ENCODE measurements around the gene TXNL1.
"Not testable (repeated sequence)": the region's sequence is repeated elsewhere in the genome, so short reads cannot be mapped to it uniquely, and the experiment has no call there.

The TXNL1 gene

GRCh38 chr18:56660655-56661054 is 22.3 kb upstream of the TXNL1 start:
- peaks cover 2 to 13% of the 10 kb centered on the region in 2 experiments for H3K4me1 ChIP-seq (ENCODE audit: control insufficient read depth in 1 of 2, insufficient read depth in 1 of 2, low read depth in 1 of 2, low read length in 1 of 2)
- no peaks in the 10 kb centered on the region for H3K36me3 ChIP-seq
- H3K27me3 ChIP-seq, result no peaks in the 10 kb centered on the region
- H3K9me3 ChIP-seq, result no peaks in the 10 kb centered on the region
- H3K27ac ChIP-seq, result no peak overlapping the region
- H3K4me3 ChIP-seq (ENCODE audit: low read depth in 1 of 2, low read length in 1 of 2), result no peak overlapping the region
- TF ChIP-seq CTCF (IDR thresholded peaks at IDR 0.05), result no peak

GRCh38 chr18:56659111-56659510 is 20.7 kb upstream of the TXNL1 start:
- H3K27me3 ChIP-seq, result no peaks in the 10 kb centered on the region
- TF ChIP-seq CTCF (IDR thresholded peaks at IDR 0.05), result no peak

GRCh38 chr18:56658261-56658660 is 19.9 kb upstream of the TXNL1 start:
- no peak overlapping the region for H3K27ac ChIP-seq
- TF ChIP-seq CTCF (IDR thresholded peaks at IDR 0.05), result no peak
- H3K4me1 ChIP-seq (ENCODE audit: control insufficient read depth in 1 of 2, insufficient read depth in 1 of 2, low read depth in 1 of 2, low read length in 1 of 2), result peaks cover 20 to 36% of the 10 kb centered on the region in 2 experiments
- H3K4me3 ChIP-seq (ENCODE audit: low read depth in 1 of 2, low read length in 1 of 2), result no peak overlapping the region
- no peaks in the 10 kb centered on the region for H3K9me3 ChIP-seq
- H3K36me3 ChIP-seq, result no peaks in the 10 kb centered on the region
- no peaks in the 10 kb centered on the region for H3K27me3 ChIP-seq

More at GRCh38 chr18:56659111-56659510, 20.7 kb upstream of the TXNL1 start:
- H3K27ac ChIP-seq, result no peak overlapping the region
- H3K4me3 ChIP-seq (ENCODE audit: low read depth in 1 of 2, low read length in 1 of 2), result no peak overlapping the region
- no peaks in the 10 kb centered on the region for H3K36me3 ChIP-seq
- no peaks in the 10 kb centered on the region for H3K9me3 ChIP-seq
- peaks cover 13 to 27% of the 10 kb centered on the region in 2 experiments for H3K4me1 ChIP-seq (ENCODE audit: control insufficient read depth in 1 of 2, insufficient read depth in 1 of 2, low read depth in 1 of 2, low read length in 1 of 2)

DNA sequence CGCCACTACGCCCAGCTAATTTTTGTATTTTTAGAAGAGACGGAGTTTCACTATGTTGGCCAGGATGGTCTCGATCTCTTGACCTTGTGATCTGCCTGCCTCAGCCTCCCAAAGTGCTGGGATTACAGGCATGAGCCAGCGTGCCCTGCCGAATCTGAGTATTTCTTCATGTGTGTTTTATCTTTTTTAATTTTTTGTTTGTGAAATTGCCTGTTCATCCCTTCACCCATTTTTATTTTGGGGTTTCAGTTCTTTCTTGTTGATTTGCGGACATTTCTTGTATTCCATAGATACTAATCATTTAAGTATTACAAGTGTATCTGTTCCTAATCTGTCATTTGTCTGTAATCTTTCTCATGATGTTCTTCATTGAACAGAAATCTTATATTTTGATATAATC is 15.9 kb upstream of the TXNL1 start:
- Histone ChIP-seq H3K27ac (peak overlapping the region; percentile 95), H3K4me1 (ENCODE audit: control insufficient read depth in 1 of 2, insufficient read depth in 1 of 2, low read depth in 1 of 2, low read length in 1 of 2) (peaks cover 45 to 53% of the 10 kb centered on the region in 2 experiments)
- not testable (repeated sequence) for H3K9me3 ChIP-seq; H3K27me3 ChIP-seq; H3K4me3 ChIP-seq (ENCODE audit: low read depth in 1 of 2, low read length in 1 of 2); H3K36me3 ChIP-seq

DNA sequence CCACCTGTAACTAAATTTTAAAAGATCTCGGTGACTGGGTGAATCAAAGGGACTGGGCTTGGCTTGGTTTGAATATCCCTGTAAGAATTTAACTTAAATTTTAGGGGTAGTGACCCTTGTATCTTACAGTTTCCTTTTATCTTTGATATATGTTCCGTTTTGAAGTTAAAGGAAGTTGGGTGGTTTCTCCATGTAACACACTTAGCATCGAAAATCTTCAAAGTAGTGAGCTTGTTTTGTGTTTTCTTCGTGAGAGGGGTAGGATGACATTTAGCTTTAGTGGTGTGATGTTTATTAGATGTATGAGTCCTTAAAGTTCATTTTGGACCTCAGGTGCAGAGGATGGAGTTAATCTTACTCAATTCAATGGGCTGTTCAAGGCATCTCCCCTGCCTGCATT is 14.4 kb upstream of the TXNL1 start:
- TF ChIP-seq CTCF (IDR thresholded peaks at IDR 0.05), result no peak
- no peaks in the 10 kb centered on the region for H3K9me3 ChIP-seq
- H3K27ac ChIP-seq, result peak overlapping the region; percentile 95
- peaks cover 45 to 53% of the 10 kb centered on the region in 2 experiments for H3K4me1 ChIP-seq (ENCODE audit: control insufficient read depth in 1 of 2, insufficient read depth in 1 of 2, low read depth in 1 of 2, low read length in 1 of 2)
- H3K36me3 ChIP-seq, result no peaks in the 10 kb centered on the region
- no peak overlapping the region for H3K4me3 ChIP-seq (ENCODE audit: low read depth in 1 of 2, low read length in 1 of 2)
- no peaks in the 10 kb centered on the region for H3K27me3 ChIP-seq

GRCh38 chr18:56651771-56652092 is 13.3 kb upstream of the TXNL1 start:
- Histone ChIP-seq H3K4me3 (ENCODE audit: low read depth in 1 of 2, low read length in 1 of 2) (peak overlapping the region; percentile 95 to 97), H3K27ac (peak overlapping the region; percentile 95), H3K9me3 (no peaks in the 10 kb centered on the region), H3K4me1 (ENCODE audit: control insufficient read depth in 1 of 2, insufficient read depth in 1 of 2, low read depth in 1 of 2, low read length in 1 of 2) (peaks cover 45 to 53% of the 10 kb centered on the region in 2 experiments), H3K27me3 (no peaks in the 10 kb centered on the region), H3K36me3 (no peaks in the 10 kb centered on the region)
- no peak for TF ChIP-seq CTCF (IDR thresholded peaks at IDR 0.05)

Data from neutrophil (primary cell).